NCI-H524 treated with DMSO at 0.1 percent for 48 hours (cell line): ENCODE results near the gene RADX.

ENCODE experiments used
- DNase-seq: peaks from one replicate; lab custom pipeline; 2025; lab: John Stamatoyannopoulos, UW

The RADX gene

GRCh38 chrX:106692425-106693065, 80.8 kb downstream of the RADX start:
- DNase-seq, result no peak

- no peak for DNase-seq
Measured at GRCh38 chrX:106696502-106696901, 84.7 kb downstream of the RADX start.

GRCh38 chrX:106698693-106699092, 86.9 kb downstream of the RADX start:
- DNase-seq, result no peak

- no peak for DNase-seq
Measured at GRCh38 chrX:106702636-106703035, 90.9 kb downstream of the RADX start.

GRCh38 chrX:106706466-106706865, 94.7 kb downstream of the RADX start:
- no peak for DNase-seq

- DNase-seq, result no peak
Measured at GRCh38 chrX:106707771-106708454, 96.1 kb downstream of the RADX start.

- DNase-seq, result no peak
Measured at GRCh38 chrX:106710771-106711170, 99.0 kb downstream of the RADX start.

GRCh38 chrX:106711375-106711774, 99.6 kb downstream of the RADX start:
- no peak for DNase-seq

GRCh38 chrX:106716004-106716403, 104.2 kb downstream of the RADX start:
- no peak for DNase-seq

GRCh38 chrX:106716463-106716862, 104.7 kb downstream of the RADX start:
- DNase-seq, result no peak

- no peak for DNase-seq
Measured at GRCh38 chrX:106718709-106719108, 106.9 kb downstream of the RADX start.

GRCh38 chrX:106725931-106726330, 114.2 kb downstream of the RADX start:
- no peak for DNase-seq

- DNase-seq, result no peak
Measured at GRCh38 chrX:106726485-106727437, 115.0 kb downstream of the RADX start, which contains the start of gene RNF128. TSS of gene RNF128 (plus strand) at chrX:106726701. CDS start at chrX:106726914, 213 bp downstream.

GRCh38 chrX:106728337-106728736, 116.6 kb downstream of the RADX start:
- DNase-seq, result no peak
